ENCODE measurements around the gene DDX42.

Gene DDX42

DNA sequence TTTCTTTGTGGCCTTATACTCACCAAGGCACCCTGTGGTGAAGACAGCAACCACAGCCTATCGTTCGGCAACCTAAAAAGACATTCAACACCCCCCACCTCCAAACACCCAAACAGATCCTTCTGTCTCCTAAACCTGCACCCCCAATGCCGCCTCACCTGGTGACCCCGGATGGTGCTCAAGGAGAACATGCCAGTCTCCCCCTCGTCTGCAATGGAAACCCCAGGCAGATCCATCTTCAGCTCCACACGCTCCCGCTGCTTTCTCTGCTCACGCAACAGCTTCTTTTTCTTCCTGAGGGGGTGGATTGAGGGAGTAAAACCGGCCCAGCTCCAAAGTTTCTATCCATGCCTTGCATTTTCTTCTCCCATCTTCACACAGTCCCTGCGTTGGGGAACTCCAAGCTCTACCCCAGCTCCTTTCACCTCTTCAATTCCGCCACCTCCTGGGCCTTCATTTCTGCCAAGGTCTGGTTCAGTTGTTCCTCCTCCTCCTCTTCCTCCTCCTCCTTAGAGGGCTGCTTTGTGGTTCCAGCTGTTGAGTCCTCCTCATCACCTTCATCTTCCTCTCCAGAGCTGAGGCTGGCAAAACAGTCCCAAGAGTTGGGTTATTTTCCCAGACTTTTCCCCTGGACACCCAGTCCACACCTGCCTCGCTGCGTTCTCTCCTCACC lies 49.8 kb downstream of the DDX42 start:
- no peak for DNase-seq

DNA sequence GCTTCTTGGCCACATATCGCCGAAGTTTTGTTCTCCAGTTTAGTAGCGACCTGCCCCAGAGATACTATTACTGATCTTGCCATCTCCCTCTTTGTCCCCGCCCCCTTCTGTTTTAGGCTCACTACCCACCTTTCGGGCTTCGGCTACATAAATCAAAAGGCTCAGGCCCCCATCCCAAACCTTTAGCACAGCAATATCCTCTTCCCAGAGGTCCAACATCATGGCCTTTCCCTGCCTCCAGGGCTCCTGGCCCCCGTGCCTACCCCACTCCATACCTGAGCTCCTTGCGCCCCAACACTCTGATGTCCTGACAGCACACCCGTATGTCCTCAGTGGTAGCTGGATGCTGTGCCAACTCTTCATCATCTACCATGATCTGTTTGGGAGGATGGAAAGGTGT lies 50.4 kb downstream of the DDX42 start:
- DNase-seq = no peak

DNA sequence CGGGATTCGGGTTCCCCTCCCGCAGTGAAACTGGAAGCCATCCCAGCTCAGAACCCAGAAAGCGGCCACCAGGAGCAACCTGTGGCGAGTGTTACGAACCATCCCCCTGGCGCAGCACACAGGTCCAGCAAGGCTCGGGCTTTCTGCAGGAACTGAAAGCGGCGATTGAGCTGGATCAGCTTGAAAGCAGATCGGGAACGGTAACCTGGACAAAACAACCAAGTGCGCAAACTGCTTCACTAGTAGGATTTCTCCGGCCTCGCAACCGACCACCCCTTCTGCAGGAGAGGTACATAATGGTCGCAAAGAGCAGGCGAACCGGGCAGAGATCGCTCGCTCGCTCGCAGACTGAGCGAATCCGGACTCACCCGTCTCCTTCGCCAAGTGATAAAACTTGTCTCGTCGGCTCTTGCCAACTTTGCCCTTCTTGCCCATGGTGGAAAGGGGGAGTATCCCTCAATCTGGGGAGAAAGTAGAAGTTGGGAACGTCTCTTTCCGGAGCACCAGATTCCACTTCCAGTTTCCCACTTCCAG lies 52.6 kb downstream of the DDX42 start:
- no peak for DNase-seq

DNA sequence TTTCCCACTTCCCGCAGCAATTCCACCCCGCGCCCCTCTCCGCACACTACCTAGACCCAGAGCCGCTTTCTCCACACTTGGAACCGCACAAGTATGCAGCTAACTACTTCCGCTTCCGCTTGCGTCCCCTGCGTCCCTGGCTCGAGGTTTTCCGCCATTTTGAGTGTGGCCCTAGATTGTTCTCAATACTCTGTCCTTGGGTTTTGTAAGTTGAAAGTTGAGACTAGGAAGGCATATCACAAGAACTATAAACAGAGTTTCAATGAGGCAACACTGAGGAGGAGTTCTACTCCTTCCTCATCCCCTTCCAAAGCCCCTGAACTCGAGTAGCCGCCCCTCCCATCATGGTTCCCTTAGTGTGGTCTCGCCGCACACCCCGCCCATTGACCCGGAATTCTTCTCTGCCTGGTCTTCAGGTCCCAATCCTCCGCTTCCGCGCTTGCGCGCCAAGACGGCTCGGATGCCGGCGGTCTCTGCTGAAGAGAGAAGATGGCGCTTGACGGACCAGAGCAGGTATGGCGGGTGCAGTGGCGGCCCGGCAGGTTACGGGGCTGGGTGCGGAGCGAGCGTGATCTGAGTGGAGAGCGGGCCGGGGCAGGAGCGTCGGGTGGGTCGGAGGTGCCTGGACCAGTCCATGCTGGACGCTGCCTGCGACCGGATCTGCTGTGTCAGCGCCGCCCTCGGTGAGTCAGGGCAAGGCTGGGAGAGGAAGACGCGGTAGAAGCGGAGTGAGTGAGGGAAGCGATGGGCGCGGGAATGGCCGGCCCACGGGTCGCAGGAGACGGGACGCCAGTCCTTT lies 53.2 kb downstream of the DDX42 start, which contains the start of the genes FTSJ3 and PSMC5:
TSS of gene FTSJ3 (minus strand) at position 662 of the 799 bp plus-strand sequence. CDS start 761 bp downstream, outside the sequence.
TSS of gene PSMC5 (plus strand) at position 430 of the 799 bp plus-strand sequence. CDS start at position 490, 60 bp downstream.
- peak; percentile 95 to 96 for DNase-seq

DNA sequence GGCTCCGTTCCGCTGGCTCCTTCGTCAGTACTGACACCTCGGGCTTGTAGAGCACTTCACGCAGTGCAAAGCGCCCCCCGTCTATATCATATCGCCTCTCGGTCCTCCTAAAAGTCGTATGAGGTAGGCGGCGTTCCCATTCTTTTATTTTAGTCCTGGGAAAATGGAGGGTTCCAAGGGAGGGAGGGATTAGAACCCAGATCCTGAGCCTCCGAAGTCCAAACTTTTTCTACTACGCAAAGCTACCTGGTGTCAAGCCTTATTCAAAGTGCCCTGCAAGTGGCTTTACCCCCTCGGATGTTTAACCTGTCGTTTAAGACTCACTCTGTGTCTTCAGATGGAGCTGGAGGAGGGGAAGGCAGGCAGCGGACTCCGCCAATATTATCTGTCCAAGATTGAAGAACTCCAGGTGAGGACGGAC lies 53.8 kb downstream of the DDX42 start:
- no peak for DNase-seq

DNA sequence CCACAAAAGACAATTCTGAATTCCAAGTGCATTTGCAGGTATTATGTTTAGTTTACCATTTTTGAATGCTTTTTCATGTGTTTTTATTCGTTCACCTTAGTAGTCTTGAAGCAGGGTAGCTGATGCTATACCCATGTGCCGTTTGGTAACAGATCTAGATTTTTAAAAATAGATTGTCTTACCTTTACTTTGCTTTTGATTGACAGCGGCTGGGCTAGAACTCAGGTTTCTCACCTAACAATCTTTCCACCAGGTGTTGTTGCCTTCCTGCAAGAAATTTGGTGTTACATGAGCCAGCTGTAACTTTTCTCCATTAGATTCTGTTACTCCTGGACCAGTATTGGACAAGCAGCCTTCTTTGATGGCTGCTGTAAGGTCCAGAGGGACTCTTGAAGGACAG lies 55.0 kb downstream of the DDX42 start:
- DNase-seq = no peak

DNA sequence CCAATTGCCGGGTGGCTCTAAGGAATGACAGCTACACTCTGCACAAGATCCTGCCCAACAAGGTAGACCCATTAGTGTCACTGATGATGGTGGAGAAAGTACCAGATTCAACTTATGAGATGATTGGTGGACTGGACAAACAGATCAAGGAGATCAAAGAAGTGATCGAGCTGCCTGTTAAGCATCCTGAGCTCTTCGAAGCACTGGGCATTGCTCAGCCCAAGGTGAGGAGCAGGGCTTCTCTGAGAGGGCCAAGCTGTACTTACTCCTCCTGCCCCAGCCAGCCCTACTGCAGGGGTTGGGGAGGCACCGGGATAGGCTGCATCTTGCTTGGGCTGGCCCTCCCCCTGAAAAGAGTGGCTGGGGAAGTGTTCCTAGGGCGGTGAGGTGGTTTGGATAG lies 56.3 kb downstream of the DDX42 start:
- DNase-seq = no peak

DNA sequence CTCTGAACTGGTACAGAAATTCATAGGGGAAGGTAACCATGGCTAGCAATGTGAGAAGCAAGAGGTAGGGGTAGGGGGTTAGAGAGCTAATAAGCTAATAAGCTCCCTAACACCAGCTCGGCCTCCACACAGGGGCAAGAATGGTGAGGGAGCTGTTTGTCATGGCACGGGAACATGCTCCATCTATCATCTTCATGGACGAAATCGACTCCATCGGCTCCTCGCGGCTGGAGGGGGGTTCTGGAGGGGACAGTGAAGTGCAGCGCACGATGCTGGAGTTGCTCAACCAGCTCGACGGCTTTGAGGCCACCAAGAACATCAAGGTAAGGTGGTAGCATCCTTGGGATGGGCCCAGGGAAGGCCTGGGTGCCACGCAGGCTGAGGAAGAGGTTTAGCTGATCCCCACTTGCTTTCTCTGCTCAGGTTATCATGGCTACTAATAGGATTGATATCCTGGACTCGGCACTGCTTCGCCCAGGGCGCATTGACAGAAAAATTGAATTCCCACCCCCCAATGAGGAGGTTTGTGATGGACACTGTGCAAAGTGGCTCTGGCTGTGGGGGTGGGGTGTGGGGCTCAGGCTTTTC lies 57.0 kb downstream of the DDX42 start:
- DNase-seq = no peak

DNA sequence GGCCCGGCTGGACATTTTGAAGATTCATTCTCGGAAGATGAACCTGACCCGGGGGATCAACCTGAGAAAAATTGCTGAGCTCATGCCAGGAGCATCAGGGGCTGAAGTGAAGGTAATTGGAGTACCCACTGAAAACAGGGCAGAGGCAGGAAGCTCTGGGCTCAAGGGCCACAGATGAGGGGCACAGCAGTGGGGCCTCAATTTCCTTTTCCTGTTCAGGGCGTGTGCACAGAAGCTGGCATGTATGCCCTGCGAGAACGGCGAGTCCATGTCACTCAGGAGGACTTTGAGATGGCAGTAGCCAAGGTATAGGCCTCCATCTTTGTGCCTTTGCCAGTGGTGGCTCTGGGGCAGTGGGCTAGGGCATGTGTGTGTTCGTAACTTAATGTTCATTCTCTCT lies 57.5 kb downstream of the DDX42 start:
- no peak for DNase-seq

DNA sequence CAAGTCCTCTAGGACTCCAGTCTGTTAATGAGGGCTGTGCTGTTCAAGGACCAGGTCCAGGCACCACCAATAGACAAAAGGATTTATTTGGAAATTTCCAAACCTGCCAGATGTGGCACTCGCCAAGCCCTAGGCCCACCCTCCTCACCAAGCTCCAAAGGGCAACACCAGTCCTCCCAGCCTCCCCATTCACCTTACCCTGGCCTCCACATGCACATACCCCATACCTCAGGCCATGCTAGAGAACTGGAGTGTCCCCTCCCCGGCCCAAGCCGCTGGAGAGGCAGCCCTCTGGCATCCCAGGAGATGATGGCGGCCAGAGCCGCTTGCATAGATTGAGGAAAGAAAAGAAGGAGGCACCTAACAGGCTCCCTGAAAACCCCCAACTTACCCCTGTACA lies 58.0 kb downstream of the DDX42 start:
- no peak for DNase-seq

DNA sequence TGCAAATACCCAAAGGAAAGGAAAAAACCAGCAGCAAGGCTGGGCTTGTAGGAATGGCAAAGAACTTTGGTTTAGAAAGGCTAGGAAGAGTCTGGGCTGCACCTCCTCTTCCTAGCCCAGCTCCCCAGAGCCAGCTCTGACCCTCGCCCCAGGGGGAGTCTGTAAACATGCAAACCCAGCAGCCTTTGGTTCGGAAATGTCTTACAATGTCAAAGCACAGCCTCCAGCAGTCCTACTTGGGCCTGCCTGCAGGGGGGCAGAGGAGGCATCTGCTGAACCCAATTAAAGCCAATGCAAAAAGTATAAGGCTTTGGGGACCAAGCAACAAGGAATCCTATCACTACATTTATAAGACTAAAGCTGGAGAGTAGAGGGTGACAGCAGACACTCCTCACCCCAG lies 58.5 kb downstream of the DDX42 start:
- no peak for DNase-seq

DNA sequence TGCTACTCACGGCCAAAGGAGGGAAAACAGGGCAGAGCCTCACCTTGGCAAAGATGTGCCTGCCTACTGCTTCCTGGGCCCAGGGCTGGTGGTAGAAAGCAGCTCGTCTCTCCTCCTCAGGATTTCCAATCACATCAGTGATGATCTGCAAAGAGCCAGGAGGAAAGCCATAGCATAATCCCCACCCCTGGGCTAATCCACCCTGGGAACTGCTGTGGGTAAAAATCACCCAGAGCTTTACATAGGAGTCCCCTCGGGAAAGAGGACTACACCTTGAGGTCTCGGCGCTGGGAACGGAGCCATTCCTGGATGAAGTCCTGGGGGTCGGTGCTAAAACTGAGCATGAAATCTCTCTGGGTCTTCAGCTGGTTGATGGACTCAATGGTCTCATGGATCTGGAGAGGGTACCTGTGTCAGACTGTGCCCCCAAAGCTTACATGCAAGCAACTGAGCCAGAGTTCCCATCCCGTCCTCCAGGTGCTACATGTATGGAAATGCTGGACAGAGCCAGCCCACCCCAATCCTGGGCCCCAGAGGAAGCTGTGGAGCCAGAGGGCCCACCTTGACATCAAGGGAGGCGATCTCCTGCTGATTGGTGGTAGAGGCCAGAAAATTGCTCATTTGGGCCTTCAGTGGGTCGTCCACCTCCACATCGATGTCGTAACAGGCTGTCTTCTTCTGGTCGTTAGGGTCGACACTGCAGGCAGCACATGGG lies 59.2 kb downstream of the DDX42 start:
- no peak for DNase-seq

DNA sequence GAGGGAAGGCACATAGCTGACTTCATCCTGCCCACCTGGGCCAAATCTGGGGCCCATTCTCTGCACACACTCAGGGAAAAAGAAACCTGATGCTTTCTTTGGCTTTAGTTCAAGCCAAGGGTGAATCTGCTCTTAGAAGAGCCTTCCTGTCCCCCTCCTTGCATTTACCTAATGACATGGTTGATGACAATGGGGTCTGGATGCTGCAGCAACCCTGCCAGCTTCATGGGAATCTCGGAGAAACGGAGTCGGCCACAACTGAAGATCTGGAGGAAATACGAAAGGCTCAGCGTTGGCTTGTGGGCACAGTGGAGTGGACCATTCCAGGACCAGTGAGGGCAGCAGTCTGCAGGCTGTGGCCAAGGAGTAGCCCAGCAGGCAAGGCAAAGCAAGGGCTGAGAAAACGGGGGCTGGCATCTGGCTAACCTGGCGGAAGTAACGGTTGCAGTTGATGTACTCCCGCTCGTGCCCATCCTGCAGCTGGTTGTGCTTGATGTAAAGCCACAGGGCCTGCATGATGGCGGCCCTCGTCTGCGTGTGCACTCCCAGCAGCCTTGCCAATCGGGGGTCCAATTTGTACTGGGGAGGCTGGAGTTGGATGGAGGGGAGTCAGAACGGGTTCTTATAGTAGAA lies 59.9 kb downstream of the DDX42 start:
- DNase-seq = no peak

DNA sequence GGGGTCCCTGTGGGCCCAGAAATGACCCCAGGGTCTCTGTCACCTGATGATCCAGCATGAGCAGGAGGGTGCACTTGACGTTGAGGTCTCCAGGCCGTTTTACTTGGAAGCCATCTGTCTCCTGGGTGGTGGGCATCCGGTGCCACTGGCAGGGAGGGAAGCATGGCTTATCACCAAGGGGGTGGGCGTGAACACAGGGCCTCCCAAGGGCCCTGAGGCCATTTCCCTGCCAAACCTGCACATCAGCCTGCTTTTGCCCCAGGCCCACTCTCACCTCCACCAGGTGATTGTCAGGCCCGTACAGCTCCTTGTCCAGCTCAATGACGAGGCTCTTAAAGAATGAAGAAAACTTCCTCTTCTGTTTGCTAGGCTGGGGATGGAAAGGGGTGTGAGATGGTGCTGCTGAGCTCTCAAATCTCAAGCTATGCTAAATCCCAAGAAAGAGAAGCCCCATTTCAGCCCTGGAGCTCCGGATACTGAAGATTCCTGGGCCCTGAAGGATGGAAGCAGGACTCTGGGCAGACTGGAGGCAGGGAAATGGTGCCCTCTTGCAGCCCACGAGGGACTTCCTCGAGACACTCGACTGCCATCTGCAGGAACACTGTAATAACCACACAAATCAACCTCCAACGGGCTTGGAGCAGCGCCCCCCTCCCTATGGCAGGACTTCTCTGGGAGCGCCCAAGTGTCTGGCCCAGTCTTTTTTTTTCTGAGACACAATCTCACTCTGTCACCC lies 60.6 kb downstream of the DDX42 start:
- DNase-seq = peak; percentile 67 to 77

DNA sequence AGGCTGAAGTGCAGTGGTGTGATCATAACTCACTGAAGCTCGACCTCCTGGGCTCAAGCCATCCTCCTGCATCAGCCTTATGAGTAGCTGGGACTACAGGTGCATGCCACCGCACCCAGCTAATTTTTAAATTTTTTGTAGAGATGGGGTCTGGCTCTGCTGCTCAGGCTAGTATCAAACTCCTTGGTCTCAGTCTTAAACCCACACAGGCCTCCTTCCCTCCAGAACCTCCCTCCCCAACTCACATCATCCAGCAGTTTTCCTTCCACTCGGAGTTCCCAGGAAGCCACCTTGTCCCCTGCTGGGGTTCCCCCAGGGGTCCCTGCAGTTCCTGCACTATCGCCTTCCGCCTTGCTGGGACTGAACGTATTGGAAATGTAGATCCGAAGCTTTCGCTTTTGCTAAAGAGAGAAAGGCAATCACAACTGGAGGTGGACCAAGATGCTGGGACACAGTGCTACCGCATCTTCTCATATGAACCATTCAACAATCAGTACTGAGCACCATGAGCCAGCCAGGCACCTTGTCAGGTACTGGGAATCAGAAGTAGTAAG lies 61.3 kb downstream of the DDX42 start:
- no peak for DNase-seq

DNA sequence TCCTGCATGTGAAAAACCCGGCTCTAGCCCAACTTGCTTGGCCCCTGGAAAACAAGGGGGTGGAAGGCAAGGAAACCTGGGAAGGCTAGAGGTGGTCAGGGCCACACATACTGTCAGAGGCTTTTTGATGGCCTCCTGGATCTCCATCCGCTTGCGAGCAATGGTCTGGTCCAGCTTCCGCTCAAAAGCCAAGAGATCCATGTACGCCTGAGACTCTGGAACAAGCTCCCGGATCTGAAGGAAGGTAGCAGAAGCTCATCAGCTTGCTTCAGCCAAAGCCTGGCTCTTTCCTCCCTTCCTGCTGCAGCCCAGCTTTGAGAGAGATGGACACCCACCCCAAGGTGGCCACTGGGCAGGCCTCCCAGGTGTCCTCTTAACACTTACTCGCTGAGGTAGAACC lies 62.8 kb downstream of the DDX42 start:
- DNase-seq = no peak

DNA sequence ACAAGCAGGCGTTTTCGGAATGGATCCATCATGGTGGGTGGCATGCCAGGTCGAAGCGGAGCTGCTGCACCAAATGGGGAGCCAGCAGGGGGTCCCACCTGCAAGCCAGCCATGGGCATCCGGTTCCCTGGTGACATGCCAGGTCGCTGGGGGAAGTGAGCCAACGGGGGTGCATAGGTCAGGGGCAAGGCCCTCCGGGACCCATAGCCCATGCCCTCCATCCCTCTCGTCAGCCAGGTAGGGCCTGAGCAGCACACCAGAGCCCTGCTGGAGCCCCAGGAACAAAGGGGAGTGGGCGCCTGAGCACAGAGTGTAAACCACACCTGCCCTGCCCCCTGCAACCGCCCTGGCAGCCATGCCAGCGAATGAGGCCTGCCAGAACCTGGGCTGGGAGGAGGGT lies 63.5 kb downstream of the DDX42 start:
- no peak for DNase-seq

DNA sequence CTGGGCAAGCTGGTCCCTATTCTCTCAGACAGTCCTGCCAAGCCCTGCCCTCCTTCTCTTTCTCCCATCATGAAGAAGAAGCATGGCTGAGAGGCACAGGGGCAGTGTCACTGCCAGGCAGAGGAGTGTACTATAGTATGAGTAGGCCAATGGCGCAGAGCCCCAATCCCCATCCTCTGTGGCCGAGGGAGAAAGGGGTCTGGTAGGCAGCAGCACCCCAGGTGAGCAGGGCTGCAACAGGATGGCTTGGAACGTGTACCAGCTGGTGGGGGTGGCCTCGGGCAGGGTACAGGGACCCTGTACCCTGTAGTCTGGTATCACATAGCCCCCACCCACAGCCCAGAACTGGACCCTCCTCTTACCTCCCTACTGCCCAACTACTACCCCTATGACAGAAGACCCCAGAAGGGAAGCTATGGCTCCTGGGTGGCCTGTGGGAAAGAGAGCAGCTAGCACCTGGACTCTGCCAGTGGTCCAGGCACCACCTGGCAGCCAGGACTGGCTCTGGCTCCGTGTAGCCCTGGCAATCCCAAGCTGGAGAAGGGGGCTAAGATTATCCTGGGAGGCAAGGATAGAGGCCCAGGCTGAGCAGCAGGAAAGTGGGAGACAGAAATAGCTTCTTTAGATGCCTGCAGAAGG lies 64.1 kb downstream of the DDX42 start:
- DNase-seq = no peak

DNA sequence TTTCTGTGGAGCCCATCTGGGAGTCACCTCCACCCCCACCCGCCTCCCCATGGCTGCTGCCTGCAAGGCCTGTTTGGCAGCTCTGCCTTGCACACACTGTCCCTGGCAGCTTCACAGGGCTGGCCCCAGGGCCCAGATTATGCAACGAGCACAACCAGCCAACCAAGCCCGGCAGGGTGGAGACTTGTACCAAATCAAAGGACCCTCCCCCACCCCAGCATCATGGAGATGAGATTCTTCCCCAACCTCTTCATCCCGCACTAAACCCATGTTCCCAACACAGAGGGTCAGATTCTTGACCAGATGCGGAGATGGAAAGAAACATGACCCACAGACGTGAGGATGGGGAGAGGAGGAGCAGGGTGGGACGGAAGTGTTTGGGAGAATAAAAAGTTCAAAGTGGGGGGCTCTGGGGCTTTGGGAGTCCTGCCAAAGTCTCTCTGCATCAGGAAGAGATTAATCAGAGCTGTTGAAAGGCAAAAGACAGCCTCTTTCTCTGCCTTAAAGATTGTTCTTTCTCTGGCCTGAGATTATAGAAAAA lies 64.7 kb downstream of the DDX42 start:
- no peak for DNase-seq

DNA sequence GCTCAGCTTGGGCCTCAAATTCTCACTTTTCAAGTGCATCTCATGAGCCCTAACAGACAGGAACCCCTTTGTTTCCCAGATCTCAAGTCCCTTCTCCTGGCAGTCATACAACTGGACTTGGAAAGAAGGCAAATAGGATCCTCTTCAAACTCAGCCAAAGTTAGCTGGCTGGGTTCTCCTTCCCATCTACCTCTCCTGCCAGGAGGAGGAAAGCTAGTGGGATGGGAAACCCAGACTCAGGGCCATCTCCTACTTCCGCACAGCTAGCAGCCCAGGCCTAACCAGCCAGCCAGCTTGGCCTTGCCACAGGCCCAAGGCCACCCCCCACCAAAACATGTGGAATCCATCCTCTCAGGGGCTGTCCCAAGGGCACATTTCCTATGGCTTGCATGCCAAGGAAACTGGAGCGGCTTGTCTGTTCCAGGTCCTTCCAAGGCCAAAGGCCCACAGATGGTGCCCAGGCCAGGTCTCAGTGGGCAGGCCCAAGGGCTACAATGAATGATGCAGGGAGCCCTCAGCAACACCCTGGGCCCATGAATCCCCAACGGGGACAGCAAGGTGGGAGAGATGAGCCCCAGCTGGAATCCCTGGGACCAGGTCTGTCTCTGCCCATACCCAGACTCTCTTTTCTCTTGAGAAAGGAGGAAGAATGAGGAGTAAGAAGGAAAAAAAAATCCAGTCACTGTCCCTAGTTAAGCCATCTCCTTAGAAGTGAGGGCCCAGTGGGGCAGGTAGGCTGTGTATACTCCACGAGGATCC lies 66.8 kb downstream of the DDX42 start:
- no peak for DNase-seq
